Prostate gland (tissue), 2 donors: ENCODE data around the gene VEPH1. TPM values are rescaled to one million over a fixed set of nuclear protein-coding genes. Genes with fewer than 3 reads are reported as not detected.

Source experiments
- DNase-seq: peaks from one replicate; pipeline ENCODE4 v3.0.0-alpha.2; 2019; ENCODE audit warnings: low spot score
- H3K27ac ChIP-seq, 2 donors: fragments of 200-600 bp; sonication (generic); 2 replicates each; pipeline ENCODE4 v1.5.1; 2017 to 2019
- H3K27me3 ChIP-seq: fragments of 200-600 bp; sonication (generic); replicated peaks from 2 replicates; pipeline ENCODE4 v1.5.1; 2019; ENCODE audit not compliant: insufficient read depth
- H3K36me3 ChIP-seq, 2 donors: fragments of 200-600 bp; sonication (generic); 1 replicate in 1 of 2; 2 replicates in 1 of 2; pipeline versions ENCODE4 v1.5.1 to v1.8.1; 2017 to 2019
- H3K4me1 ChIP-seq: fragments of 200-600 bp; sonication (generic); replicated peaks from 2 replicates; pipeline ENCODE4 v1.5.1; 2019
- H3K4me3 ChIP-seq, 2 donors: fragments of 200-600 bp; sonication (generic); 2 replicates each; pipeline ENCODE4 v1.5.1; 2017 to 2019
- H3K9me3 ChIP-seq: fragments of 200-600 bp; sonication (generic); 2 replicates; pipeline ENCODE4 v1.5.1; 2017
- CTCF ChIP-seq, 4 experiments: fragments of 200-600 bp in 2 of 4; fragments of 450-650 bp in 2 of 4; sonication (generic) in 2 of 4; IDR thresholded peaks; 1 replicate in 3 of 4; 2 replicates in 1 of 4; pipeline ENCODE4 v1.5.1; 2016 to 2019; ENCODE audit warnings: antibody characterized with exemption in 4 of 4, mild to moderate bottlenecking in 2 of 4, moderate library complexity in 2 of 4
- POLR2A ChIP-seq: fragments of 450-650 bp; IDR thresholded peaks from one replicate; pipeline ENCODE4 v1.6.1; 2016; ENCODE audit warnings: antibody characterized with exemption, mild to moderate bottlenecking
- POLR2AphosphoS5 ChIP-seq: sonication (generic); formaldehyde crosslinking; IDR thresholded peaks from one replicate; pipeline ENCODE4 v1.6.1; 2017; ENCODE audit warnings: antibody characterized with exemption
- WGBS: methylation state at CpG from one replicate; pipeline ENCODE4 v1.1.5; 2018; 5-methylcytosine and 5-hydroxymethylcytosine counted together
- intact Hi-C: fragments of 100-400 bp; cut with DNase I; formaldehyde crosslinking; loops from one replicate; pipeline ENCODE4 v1.14.2; 2022
- total RNA-seq, 2 donors: library from RNA; depleted of rRNA; stranded (reverse); fragments of >200 nt; gene quantifications; one replicate each; pipeline ENCODE4 v1.1.0, GENCODE V29; 2016

The VEPH1 gene
- total RNA-seq, 2 donors from 2014 or later = 1.4 to 3.4 TPM

DNA sequence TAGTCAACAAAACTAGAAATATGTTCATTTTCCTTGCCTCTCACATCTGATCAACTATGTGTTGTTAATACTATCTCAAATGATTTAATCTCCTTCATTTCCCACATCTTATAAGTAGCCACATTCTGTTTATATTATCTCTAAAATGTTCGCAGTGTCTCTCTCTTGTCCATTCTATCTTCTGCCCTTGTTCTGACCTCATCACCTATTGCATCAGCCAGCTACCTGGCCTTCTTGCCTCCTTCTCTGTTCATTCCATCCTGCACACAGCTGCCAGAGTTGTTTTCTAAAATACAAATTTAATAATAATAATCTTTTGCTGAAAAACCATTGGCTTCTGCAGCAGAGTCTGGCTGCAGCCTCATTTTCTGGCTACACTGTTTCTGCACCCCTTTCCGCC is 267.9 kb downstream of the VEPH1 start:
- no peaks in the 10 kb centered on the region for H3K36me3 ChIP-seq
- H3K9me3 ChIP-seq = no peaks in the 10 kb centered on the region
- H3K4me1 ChIP-seq = no peaks in the 10 kb centered on the region
- no peak for DNase-seq
- intact Hi-C loops = no loop called here
- H3K27ac ChIP-seq = no peak overlapping the region
- TF ChIP-seq POLR2AphosphoS5 (no peak), POLR2A (no peak), CTCF (IDR thresholded peaks at IDR 0.05) (no peak)
- H3K4me3 ChIP-seq = no peak overlapping the region
- H3K27me3 ChIP-seq = no peaks in the 10 kb centered on the region
- whole genome bisulfite sequencing = 92% methylated on average over 2 of the region's 2 CpGs

DNA sequence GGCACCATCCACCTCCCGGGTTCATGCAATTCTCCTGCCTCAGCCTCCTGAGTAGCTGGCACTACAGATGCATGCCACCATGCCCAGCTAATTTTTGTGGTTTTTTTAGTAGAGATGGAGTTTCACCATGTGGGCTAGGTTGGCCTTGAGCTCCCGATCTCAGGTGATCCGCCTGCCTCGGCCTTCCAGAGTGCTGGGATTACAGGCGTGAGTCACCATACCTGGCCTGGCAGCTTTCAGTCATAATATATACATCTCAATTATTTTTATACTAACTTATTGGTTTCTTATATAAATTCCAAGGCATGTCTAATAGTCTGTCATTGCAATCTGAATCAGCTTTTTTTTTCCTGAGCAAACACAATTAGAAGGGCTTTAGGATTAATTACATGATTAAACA is 269.3 kb downstream of the VEPH1 start:
- H3K4me3 ChIP-seq = no peak overlapping the region
- H3K36me3 ChIP-seq = no peaks in the 10 kb centered on the region
- H3K4me1 ChIP-seq = no peaks in the 10 kb centered on the region
- intact Hi-C loops = no loop called here
- H3K27ac ChIP-seq = no peak overlapping the region
- DNase-seq = no peak
- H3K9me3 ChIP-seq = no peaks in the 10 kb centered on the region
- no peaks in the 10 kb centered on the region for H3K27me3 ChIP-seq
- TF ChIP-seq CTCF (IDR thresholded peaks at IDR 0.05) = no peak
- TF ChIP-seq POLR2A = no peak
- TF ChIP-seq POLR2AphosphoS5 = no peak
- WGBS = 86% methylated on average over 5 of the region's 5 CpGs

DNA sequence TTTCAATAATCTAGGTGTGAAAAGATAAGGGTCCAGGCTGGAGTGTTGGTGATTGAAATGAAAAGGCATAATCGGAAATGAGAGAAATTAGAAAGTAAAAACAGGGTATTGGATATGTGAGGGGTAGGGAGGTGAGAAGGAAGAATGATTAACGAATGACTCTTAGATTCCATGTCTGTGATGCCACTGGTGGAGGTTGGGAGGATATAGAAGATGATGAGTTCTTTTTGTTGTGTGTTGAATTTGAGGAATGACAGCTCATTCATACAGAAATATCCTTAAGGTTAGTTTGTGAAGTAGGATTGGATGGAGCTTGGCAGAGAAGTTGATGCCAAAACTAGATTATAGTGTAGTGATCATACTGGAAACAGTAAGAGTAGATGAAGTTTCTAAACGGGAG is 271.1 kb downstream of the VEPH1 start:
- no peak overlapping the region for H3K27ac ChIP-seq
- WGBS = 94% methylated on average over 3 of the region's 3 CpGs
- intact Hi-C loops = no loop called here
- TF ChIP-seq POLR2AphosphoS5 = no peak
- no peak for TF ChIP-seq POLR2A
- TF ChIP-seq CTCF (IDR thresholded peaks at IDR 0.05) = no peak
- no peak for DNase-seq
- no peaks in the 10 kb centered on the region for H3K27me3 ChIP-seq
- no peak overlapping the region for H3K4me3 ChIP-seq
- no peaks in the 10 kb centered on the region for H3K9me3 ChIP-seq
- no peaks in the 10 kb centered on the region for H3K4me1 ChIP-seq
- H3K36me3 ChIP-seq = no peaks in the 10 kb centered on the region

- Histone ChIP-seq H3K9me3 (no peaks in the 10 kb centered on the region), H3K4me3 (no peak overlapping the region), H3K36me3 (no peaks in the 10 kb centered on the region), H3K27me3 (no peaks in the 10 kb centered on the region), H3K4me1 (no peaks in the 10 kb centered on the region), H3K27ac (no peak overlapping the region)
- intact Hi-C loops = no loop called here
- DNase-seq = no peak
- no peak for TF ChIP-seq POLR2AphosphoS5
- TF ChIP-seq CTCF (IDR thresholded peaks at IDR 0.05) = no peak
- TF ChIP-seq POLR2A = no peak
- 93% methylated on average over 3 of the region's 3 CpGs for WGBS
These were observed 272.1 kb downstream of the VEPH1 start for GRCh38 chr3:157231071-157231470.

GRCh38 chr3:157226173-157226847 is 276.9 kb downstream of the VEPH1 start:
- Histone ChIP-seq H3K4me3 (no peak overlapping the region), H3K4me1 (no peaks in the 10 kb centered on the region), H3K9me3 (no peaks in the 10 kb centered on the region), H3K27ac (no peak overlapping the region), H3K27me3 (no peaks in the 10 kb centered on the region), H3K36me3 (no peaks in the 10 kb centered on the region)
- 81% methylated on average over 3 of the region's 3 CpGs for WGBS
- TF ChIP-seq POLR2A = no peak
- TF ChIP-seq POLR2AphosphoS5 = no peak
- DNase-seq = no peak
- intact Hi-C loops = no loop called here
